Keratinocyte (primary cell): ENCODE measurements around the gene TRIM3. TPM values are rescaled to one million over a fixed set of nuclear protein-coding genes. Genes with fewer than 3 reads are reported as not detected.
A peak's percentile ranks its signal among the peaks of the same experiment; 100 is the strongest.

ENCODE experiments used
- DNase-seq: peaks from one replicate; pipeline ENCODE4 v3.0.0-alpha.2; 2011; ENCODE audit warnings: low read depth, missing footprints, low spot score
- FAIRE-seq: peaks from 2 replicates; lab custom pipeline; 2011; peaks lifted over from hg19 to GRCh38; lab: Jason Lieb, UNC
- H2AFZ ChIP-seq: 2 replicates; pipeline ENCODE4 v1.6.0; 2012; ENCODE audit warnings: low read length, control low read depth, inconsistent platforms; ENCODE audit not compliant: control insufficient read depth
- H3K27ac ChIP-seq: 2 replicates; pipeline ENCODE4 v1.5.1; 2011; ENCODE audit warnings: low read length; ENCODE audit not compliant: control insufficient read depth, insufficient read depth
- H3K27me3 ChIP-seq: 3 replicates; pipeline ENCODE4 v1.6.0; 2011; ENCODE audit warnings: low read length; ENCODE audit not compliant: control insufficient read depth, insufficient read depth; ENCODE audit errors: extremely low read depth
- H3K36me3 ChIP-seq, 2 experiments: 2 replicates in 1 of 2; 3 replicates in 1 of 2; pipeline ENCODE4 v1.5.1; 2011; ENCODE audit warnings: low read length in 2 of 2, mild to moderate bottlenecking in 1 of 2; ENCODE audit not compliant: control insufficient read depth in 2 of 2, insufficient read depth in 2 of 2; ENCODE audit errors: extremely low read depth in 1 of 2
- H3K4me1 ChIP-seq: 3 replicates; pipeline ENCODE4 v1.5.1; 2011; ENCODE audit warnings: low read length; ENCODE audit not compliant: control insufficient read depth, insufficient read depth; ENCODE audit errors: extremely low read depth
- H3K4me2 ChIP-seq: 3 replicates; pipeline ENCODE4 v1.6.0; 2011; ENCODE audit warnings: low read depth, low read length; ENCODE audit not compliant: control insufficient read depth, insufficient read depth; ENCODE audit errors: extremely low read depth
- H3K4me3 ChIP-seq, 3 experiments: fragments of 200-600 bp in 1 of 3; sonication (generic) in 1 of 3; 2 replicates in 2 of 3; 3 replicates in 1 of 3; pipeline ENCODE4 v1.5.1; 2011 to 2016; ENCODE audit warnings: low read length in 3 of 3, mild to moderate bottlenecking in 3 of 3, control low read depth in 2 of 3, inconsistent platforms in 1 of 3, low read depth in 1 of 3, mixed read lengths in 1 of 3, mixed run types in 1 of 3, moderate library complexity in 1 of 3; ENCODE audit not compliant: control insufficient read depth in 2 of 3, insufficient read depth in 2 of 3; ENCODE audit errors: extremely low read depth in 1 of 3
- H3K79me2 ChIP-seq: 2 replicates; pipeline ENCODE4 v1.6.0; 2012; ENCODE audit warnings: low read length; ENCODE audit not compliant: control insufficient read depth, insufficient read depth
- H3K9ac ChIP-seq: 3 replicates; pipeline ENCODE4 v1.6.0; 2011; ENCODE audit warnings: low read length; ENCODE audit not compliant: control insufficient read depth, insufficient read depth; ENCODE audit errors: extremely low read depth
- H3K9me1 ChIP-seq: 3 replicates; pipeline ENCODE4 v1.6.0; 2011; ENCODE audit warnings: low read length; ENCODE audit not compliant: control insufficient read depth, insufficient read depth; ENCODE audit errors: extremely low read depth
- H3K9me3 ChIP-seq: 2 replicates; pipeline ENCODE4 v1.5.1; 2012; ENCODE audit warnings: low read depth, low read length; ENCODE audit not compliant: control insufficient read depth
- H4K20me1 ChIP-seq: 3 replicates; pipeline ENCODE4 v1.6.0; 2011; ENCODE audit warnings: low read length; ENCODE audit not compliant: control insufficient read depth, insufficient read depth; ENCODE audit errors: extremely low read depth
- EZH2 ChIP-seq: IDR thresholded peaks from one replicate; pipeline ENCODE4 v1.6.1; 2012; ENCODE audit warnings: inconsistent platforms, mild to moderate bottlenecking, low read length, moderate library complexity
- dilution Hi-C: fragments of 300-500 bp; cut with MboI; formaldehyde crosslinking; loops from one replicate; pipeline ENCODE4 v1.7.0; 2020; ENCODE audit warnings: low sequenced_read_pairs; ENCODE audit not compliant: extremely low pct_ligation_motif_present
- polyA plus RNA-seq, 5 experiments: library from polyadenylated mRNA; depleted of rRNA in 3 of 5; stranded (reverse) in 3 of 5; stranded (forward) in 1 of 5; unstranded in 1 of 5; fragments of >200 nt; gene quantifications; 1 replicate in 1 of 5; 2 replicates in 3 of 5; 3 replicates in 1 of 5; pipeline versions ENCODE4 v1.2.1 to v1.2.3, GENCODE V29; 2011 to 2012; ENCODE audit warnings: missing spikeins in 2 of 5, low read depth in 1 of 5, low replicate concordance in 1 of 5
- TF ChIP-seq, protein P1 (sequence below), 3 experiments: IDR thresholded peaks in 1 of 3; conservative IDR thresholded peaks in 1 of 3; optimal IDR thresholded peaks in 1 of 3; 2 replicates in 2 of 3; 3 replicates in 1 of 3; pipeline versions ENCODE3 to v1.5.1; 2011; ENCODE audit warnings: low read length in 3 of 3, mild to moderate bottlenecking in 3 of 3, moderate library complexity in 2 of 3, control low read depth in 1 of 3, inconsistent platforms in 1 of 3; ENCODE audit not compliant: insufficient read depth in 2 of 3; ENCODE audit errors: extremely low read depth in 1 of 3

TRIM3 gene
- polyA plus RNA-seq, 1 donor (not counting 4 experiments of a cell fraction or from before 2014, with no cell fraction given): 10.3 TPM

DNA sequence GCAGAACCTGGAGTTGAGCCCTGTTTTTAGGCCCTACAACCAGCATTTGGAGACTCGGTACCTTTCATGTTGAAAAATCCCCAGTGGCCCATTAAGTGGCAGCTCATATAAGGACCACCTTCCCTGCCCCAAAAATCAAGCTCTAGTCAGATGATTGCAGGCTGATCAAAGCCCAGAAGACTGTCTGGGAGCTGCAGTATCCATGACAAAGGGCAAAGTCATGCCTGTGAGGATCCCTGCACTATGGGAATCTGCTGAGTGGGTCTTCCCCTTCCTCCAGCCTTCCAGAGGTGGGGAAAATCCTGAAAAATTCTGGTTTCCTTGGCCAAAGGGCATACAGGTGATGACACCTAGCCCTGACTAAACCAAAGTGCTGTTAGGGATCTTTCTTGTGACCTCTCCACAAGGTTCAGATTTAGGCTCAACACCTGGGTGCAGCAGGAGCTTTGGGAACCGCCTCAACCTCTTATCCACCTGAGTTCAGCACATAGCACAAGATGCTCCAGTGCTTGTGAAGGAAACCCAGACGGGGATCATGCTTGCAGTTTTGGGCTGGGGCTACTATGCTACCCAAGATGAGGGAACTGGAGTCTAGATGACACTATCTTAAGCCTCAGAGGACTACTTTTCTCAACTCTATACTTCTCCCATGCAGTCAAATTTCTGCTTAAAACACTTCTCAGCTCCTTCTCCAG, 1.2 kb upstream of the TRIM3 start:
- Histone ChIP-seq H3K4me2 (peak overlapping the region; percentile 94), H3K79me2 (peaks cover 20% of the 10 kb centered on the region), H3K36me3 (peaks cover 23 to 30% of the 10 kb centered on the region in 2 experiments), H3K9ac (peak overlapping the region; percentile 78), H3K27me3 (no peaks in the 10 kb centered on the region), H2AFZ (no peak overlapping the region), H3K4me1 (peaks cover 15% of the 10 kb centered on the region), H4K20me1 (no peaks in the 10 kb centered on the region), H3K9me3 (no peaks in the 10 kb centered on the region), H3K9me1 (peaks cover 2% of the 10 kb centered on the region), H3K27ac (peak overlapping the region; percentile 78), H3K4me3 (no peak overlapping the region)
- TF ChIP-seq, protein P1, sequence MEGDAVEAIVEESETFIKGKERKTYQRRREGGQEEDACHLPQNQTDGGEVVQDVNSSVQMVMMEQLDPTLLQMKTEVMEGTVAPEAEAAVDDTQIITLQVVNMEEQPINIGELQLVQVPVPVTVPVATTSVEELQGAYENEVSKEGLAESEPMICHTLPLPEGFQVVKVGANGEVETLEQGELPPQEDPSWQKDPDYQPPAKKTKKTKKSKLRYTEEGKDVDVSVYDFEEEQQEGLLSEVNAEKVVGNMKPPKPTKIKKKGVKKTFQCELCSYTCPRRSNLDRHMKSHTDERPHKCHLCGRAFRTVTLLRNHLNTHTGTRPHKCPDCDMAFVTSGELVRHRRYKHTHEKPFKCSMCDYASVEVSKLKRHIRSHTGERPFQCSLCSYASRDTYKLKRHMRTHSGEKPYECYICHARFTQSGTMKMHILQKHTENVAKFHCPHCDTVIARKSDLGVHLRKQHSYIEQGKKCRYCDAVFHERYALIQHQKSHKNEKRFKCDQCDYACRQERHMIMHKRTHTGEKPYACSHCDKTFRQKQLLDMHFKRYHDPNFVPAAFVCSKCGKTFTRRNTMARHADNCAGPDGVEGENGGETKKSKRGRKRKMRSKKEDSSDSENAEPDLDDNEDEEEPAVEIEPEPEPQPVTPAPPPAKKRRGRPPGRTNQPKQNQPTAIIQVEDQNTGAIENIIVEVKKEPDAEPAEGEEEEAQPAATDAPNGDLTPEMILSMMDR (optimal IDR thresholded peaks at IDR 0.05 in 1 of 3, IDR thresholded peaks at IDR 0.05 in 1 of 3, conservative IDR thresholded peaks at IDR 0.05 in 1 of 3; ENCODE audit: extremely low read depth in 1 of 3, insufficient read depth in 2 of 3, low read length in 3 of 3): no peak
- no peak for TF ChIP-seq EZH2
- DNase-seq (no peak), FAIRE-seq (peak; percentile 68)
- dilution Hi-C loops: no loop called here

GRCh38 chr11:6474413-6474792, 662 bp upstream of the TRIM3 start:
- FAIRE-seq: no peak
- dilution Hi-C loops: no loop called here
- no peaks in the 10 kb centered on the region for H3K9me1 ChIP-seq

More at GRCh38 chr11:6474413-6474792, 662 bp upstream of the TRIM3 start:
- Histone ChIP-seq H3K4me3 (peak overlapping the region; percentile 41 to 74 (median 66)), H3K9ac (peak overlapping the region; percentile 78), H3K27ac (peak overlapping the region; percentile 78), H4K20me1 (no peaks in the 10 kb centered on the region), H3K4me2 (peak overlapping the region; percentile 94), H3K4me1 (peaks cover 14% of the 10 kb centered on the region), H3K9me3 (no peaks in the 10 kb centered on the region), H3K36me3 (peaks cover 21 to 28% of the 10 kb centered on the region in 2 experiments), H3K79me2 (peaks cover 16% of the 10 kb centered on the region), H3K27me3 (no peaks in the 10 kb centered on the region), H2AFZ (peak overlapping the region; percentile 77)
- TF ChIP-seq, protein P1 (optimal IDR thresholded peaks at IDR 0.05 in 1 of 3, IDR thresholded peaks at IDR 0.05 in 1 of 3, conservative IDR thresholded peaks at IDR 0.05 in 1 of 3; ENCODE audit: extremely low read depth in 1 of 3, insufficient read depth in 2 of 3, low read length in 3 of 3): no peak
- no peak for TF ChIP-seq EZH2
- DNase-seq: no peak
